Mucosa of descending colon (tissue), 3 donors: ENCODE data around the gene DENND1A. TPM values are rescaled to one million over a fixed set of nuclear protein-coding genes. Genes with fewer than 3 reads are reported as not detected.

Source experiments
- ATAC-seq: fragments of 200-7000 bp; cut with Tn5 transposase; one replicate; pipeline ENCODE4 v1.9.1; 2020; ENCODE audit warnings: mild to moderate bottlenecking, moderate library complexity
- DNase-seq, 3 donors: peaks; one replicate each; pipeline ENCODE4 v3.0.0-alpha.2; 2020
- H3K36me3 ChIP-seq: fragments of 200-600 bp; one replicate; pipeline ENCODE4 v1.8.0; 2021; ENCODE audit warnings: low read depth, mild to moderate bottlenecking
- H3K4me1 ChIP-seq: fragments of 200-600 bp; one replicate; pipeline ENCODE4 v1.8.0; 2021; ENCODE audit warnings: low read depth, mild to moderate bottlenecking
- H3K4me3 ChIP-seq: fragments of 200-600 bp; one replicate; pipeline ENCODE4 v1.8.0; 2021; ENCODE audit warnings: mild to moderate bottlenecking
- H3K9me3 ChIP-seq: fragments of 200-600 bp; one replicate; pipeline ENCODE4 v1.8.0; 2021; ENCODE audit warnings: mild to moderate bottlenecking
- intact Hi-C, 2 donors: fragments of 100-400 bp; cut with DNase I in 1 of 2; cut with micrococcal nuclease in 1 of 2; formaldehyde crosslinking; loops; one replicate each; pipeline versions ENCODE4 v1.11.0 to v1.11.1; 2022; cut with DNase I, micrococcal nuclease
- total RNA-seq, 3 donors: library from RNA; stranded (reverse); fragmentation: NEBNext Ultra II Directional in 2 of 3; extraction: Animal tissue kit (Norgen Biotek cat#: 25700) in 2 of 3; gene quantifications; one replicate each; pipeline versions ENCODE4 v1.2.1 to v1.2.4, GENCODE V29; 2021 to 2023
- TF ChIP-seq, protein P1 (sequence below): fragments of 200-600 bp; IDR thresholded peaks from one replicate; pipeline ENCODE4 v1.8.0; 2022; ENCODE audit warnings: antibody characterized with exemption, mild to moderate bottlenecking
- donor health status: DM: no; HTN: no; CAD: no; lungs with moderate emphysema.
- donor health status: DM: no; HTN: no; CAD: no.
- donor health status: DM: no; HTN: yes; CAD: no.

The DENND1A gene
- total RNA-seq, 3 donors from 2014 or later, result 32.8 to 50.0 (median 35.1) TPM

DNA sequence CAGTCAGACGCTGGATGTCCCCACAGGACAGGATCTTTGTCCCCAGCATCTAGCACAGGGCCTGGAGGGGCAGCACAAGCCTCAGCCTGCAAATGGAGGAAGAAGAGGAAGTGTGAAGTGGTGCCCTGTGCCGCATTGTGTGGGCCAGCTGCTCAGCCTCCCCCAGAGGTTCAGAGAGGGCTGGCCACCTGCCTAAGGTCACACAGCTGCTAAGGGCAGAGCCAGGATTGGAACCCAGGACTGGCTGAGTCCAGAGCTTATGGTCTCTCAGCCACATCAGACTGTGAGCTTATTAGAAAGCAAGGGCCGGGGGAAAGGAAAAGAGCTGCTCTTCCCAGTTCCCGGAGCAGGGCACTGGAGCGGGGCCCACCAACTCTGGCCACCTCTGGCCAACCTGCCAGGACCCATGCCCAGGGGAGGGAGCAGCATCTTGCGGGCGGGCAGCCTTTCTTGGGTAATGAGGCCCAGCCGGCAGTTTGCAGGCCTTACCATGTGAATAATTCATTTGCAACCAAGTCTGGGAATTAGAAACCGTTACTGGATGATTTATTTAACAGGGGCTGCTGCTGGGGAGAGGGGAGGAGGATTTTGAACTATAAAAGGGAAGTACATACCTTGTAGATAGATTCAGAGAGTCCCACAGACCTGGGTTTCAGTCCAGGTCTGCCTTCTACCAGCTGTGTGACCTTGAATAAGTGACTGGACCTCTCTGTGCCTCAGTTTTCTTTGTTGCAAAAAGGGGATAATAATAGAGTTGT is 585.6 kb downstream of the DENND1A start:
- ATAC-seq (peak; percentile 5), DNase-seq (no peak)
- no peaks in the 10 kb centered on the region for H3K36me3 ChIP-seq
- no peaks in the 10 kb centered on the region for H3K4me1 ChIP-seq
- H3K9me3 ChIP-seq, result no peaks in the 10 kb centered on the region
- intact Hi-C loops, result loop anchor here in 1 of 2 donors (10.0 kb wide), 1 partner anchor 250 kb away; no protein-coding TSS in a partner anchor
- TF ChIP-seq, protein P1, sequence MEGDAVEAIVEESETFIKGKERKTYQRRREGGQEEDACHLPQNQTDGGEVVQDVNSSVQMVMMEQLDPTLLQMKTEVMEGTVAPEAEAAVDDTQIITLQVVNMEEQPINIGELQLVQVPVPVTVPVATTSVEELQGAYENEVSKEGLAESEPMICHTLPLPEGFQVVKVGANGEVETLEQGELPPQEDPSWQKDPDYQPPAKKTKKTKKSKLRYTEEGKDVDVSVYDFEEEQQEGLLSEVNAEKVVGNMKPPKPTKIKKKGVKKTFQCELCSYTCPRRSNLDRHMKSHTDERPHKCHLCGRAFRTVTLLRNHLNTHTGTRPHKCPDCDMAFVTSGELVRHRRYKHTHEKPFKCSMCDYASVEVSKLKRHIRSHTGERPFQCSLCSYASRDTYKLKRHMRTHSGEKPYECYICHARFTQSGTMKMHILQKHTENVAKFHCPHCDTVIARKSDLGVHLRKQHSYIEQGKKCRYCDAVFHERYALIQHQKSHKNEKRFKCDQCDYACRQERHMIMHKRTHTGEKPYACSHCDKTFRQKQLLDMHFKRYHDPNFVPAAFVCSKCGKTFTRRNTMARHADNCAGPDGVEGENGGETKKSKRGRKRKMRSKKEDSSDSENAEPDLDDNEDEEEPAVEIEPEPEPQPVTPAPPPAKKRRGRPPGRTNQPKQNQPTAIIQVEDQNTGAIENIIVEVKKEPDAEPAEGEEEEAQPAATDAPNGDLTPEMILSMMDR, result no peak
- no peak overlapping the region for H3K4me3 ChIP-seq

GRCh38 chr9:123343443-123344191 is 586.3 kb downstream of the DENND1A start:
- H3K9me3 ChIP-seq, result no peaks in the 10 kb centered on the region
- TF ChIP-seq, protein P1, result no peak
- no peaks in the 10 kb centered on the region for H3K36me3 ChIP-seq
- no peak overlapping the region for H3K4me3 ChIP-seq
- H3K4me1 ChIP-seq, result no peaks in the 10 kb centered on the region
- intact Hi-C loops, result loop anchor here in 1 of 2 donors (10.0 kb wide), 1 partner anchor 249 kb away; no protein-coding TSS in a partner anchor
- ATAC-seq (peak; percentile 28), DNase-seq (no peak)

DNA sequence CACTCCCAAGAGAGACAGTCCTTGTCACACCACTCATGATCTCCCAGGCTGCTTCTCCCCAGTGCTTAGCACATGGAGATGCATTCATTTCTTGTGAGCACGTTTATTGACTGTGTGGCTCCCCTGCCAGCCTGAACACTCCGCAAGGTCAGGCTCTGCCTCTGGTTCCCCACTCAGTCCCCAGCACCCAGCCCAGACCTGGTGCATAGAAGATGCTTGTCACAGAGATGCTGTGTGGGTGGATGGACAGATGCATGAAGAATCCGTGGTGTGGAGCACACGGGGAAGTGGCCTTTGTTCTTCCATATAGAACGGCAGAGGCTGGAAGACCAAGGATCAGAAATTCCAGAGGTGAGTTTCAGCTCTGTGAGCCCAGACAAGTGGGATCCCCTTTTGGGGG is 587.7 kb downstream of the DENND1A start:
- DNase-seq (no peak), ATAC-seq (no peak)
- no peaks in the 10 kb centered on the region for H3K9me3 ChIP-seq
- H3K36me3 ChIP-seq, result no peaks in the 10 kb centered on the region
- H3K4me3 ChIP-seq, result no peak overlapping the region
- no peaks in the 10 kb centered on the region for H3K4me1 ChIP-seq
- intact Hi-C loops, result loop anchor here in 1 of 2 donors (10.0 kb wide), 1 partner anchor 247 kb away; no protein-coding TSS in a partner anchor
- TF ChIP-seq, protein P1, result no peak

GRCh38 chr9:123341816-123342215 is 588.1 kb downstream of the DENND1A start:
- TF ChIP-seq, protein P1, result no peak
- H3K4me1 ChIP-seq, result no peaks in the 10 kb centered on the region
- H3K36me3 ChIP-seq, result no peaks in the 10 kb centered on the region
- intact Hi-C loops, result loop anchor here in 1 of 2 donors (10.0 kb wide), 1 partner anchor 247 kb away; no protein-coding TSS in a partner anchor
- DNase-seq (no peak), ATAC-seq (no peak)
- no peaks in the 10 kb centered on the region for H3K9me3 ChIP-seq
- H3K4me3 ChIP-seq, result no peak overlapping the region

DNA sequence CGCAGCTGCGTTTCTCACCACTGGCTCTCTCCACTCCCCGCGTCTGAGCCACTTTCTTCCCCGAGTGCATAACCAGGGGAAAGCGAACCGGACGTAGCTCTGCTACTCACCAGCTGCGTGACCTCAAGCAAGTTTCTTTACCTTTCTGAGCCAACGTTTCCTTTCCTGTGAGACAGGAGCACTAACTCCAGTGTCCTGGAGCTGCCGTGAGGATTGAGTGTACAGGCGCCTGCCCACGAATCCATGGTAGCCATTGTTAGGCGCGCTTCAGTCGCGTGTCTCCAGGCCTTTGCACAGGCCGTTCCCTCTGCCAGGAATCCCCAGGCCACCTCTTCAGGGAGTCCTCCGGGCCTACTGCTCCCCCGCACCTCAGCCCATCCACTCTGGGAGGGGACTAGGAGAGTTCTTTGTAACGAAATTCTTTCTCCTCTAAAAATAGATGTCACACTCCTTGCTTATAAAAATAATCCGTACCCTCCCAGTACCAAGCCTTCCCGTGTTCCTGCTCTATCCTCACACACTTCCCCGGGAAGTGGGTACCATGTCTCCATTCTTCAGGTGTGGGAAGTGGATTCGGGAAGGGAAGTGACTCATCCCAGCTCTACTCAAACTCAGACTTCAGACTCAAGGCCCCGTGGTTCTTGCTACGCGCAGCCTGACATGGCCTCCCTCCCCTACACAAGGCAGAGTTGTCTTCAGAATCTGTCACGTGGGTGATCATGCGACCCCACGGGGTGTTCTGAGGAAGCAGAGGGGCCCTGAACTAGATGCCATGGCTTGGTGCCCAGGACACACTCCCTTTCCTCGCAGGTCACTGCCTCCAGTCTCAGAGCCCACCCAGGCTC is 590.0 kb downstream of the DENND1A start:
- Histone ChIP-seq H3K4me1 (no peaks in the 10 kb centered on the region), H3K4me3 (no peak overlapping the region), H3K9me3 (no peaks in the 10 kb centered on the region), H3K36me3 (no peaks in the 10 kb centered on the region)
- TF ChIP-seq, protein P1, result no peak
- DNase-seq, result no peak
- peak; percentile 51 for ATAC-seq
- intact Hi-C loops, result loop anchor here in 1 of 2 donors (10.0 kb wide), 1 partner anchor 245 kb away; no protein-coding TSS in a partner anchor
